Sigmoid colon (tissue), 7 donors: ENCODE measurements around the gene GLB1L3. TPM values are rescaled to one million over a fixed set of nuclear protein-coding genes. Genes with fewer than 3 reads are reported as not detected.
"Not testable (repeated sequence)": the region's sequence is repeated elsewhere in the genome, so short reads cannot be mapped to it uniquely, and the experiment has no call there.

ENCODE experiments used
- DNase-seq: peaks from one replicate; pipeline ENCODE4 v3.0.0-alpha.2; 2019
- H3K27ac ChIP-seq, 4 donors: fragments of 200-600 bp; sonication (generic); one replicate each; pipeline ENCODE4 v1.5.1; 2016 to 2019; ENCODE audit warnings: mild to moderate bottlenecking in 1 of 4
- H3K27me3 ChIP-seq, 3 donors: fragments of 200-600 bp; sonication (generic); one replicate each; pipeline ENCODE4 v1.5.1; 2019; ENCODE audit warnings: mild to moderate bottlenecking in 1 of 3
- H3K36me3 ChIP-seq, 4 donors: fragments of 200-600 bp; sonication (generic); one replicate each; pipeline ENCODE4 v1.5.1; 2016 to 2019
- H3K4me1 ChIP-seq, 4 donors: fragments of 200-600 bp; sonication (generic); one replicate each; pipeline ENCODE4 v1.5.1; 2017 to 2019
- H3K4me3 ChIP-seq, 4 donors: fragments of 200-600 bp; sonication (generic); one replicate each; pipeline ENCODE4 v1.5.1; 2017 to 2019; ENCODE audit warnings: mild to moderate bottlenecking in 2 of 4, moderate library complexity in 1 of 4
- H3K9me3 ChIP-seq, 4 donors: fragments of 200-600 bp in 3 of 4; sonication (generic) in 3 of 4; one replicate each; pipeline versions ENCODE4 v1.5.1 to v1.6.1; 2013 to 2019
- CTCF ChIP-seq, 4 experiments: fragments of 450-650 bp in 3 of 4; fragments of 200-600 bp in 1 of 4; IDR thresholded peaks; one replicate each; pipeline ENCODE4 v1.5.1; 2016 to 2019; ENCODE audit warnings: antibody characterized with exemption in 4 of 4, mild to moderate bottlenecking in 3 of 4, moderate library complexity in 2 of 4
- EP300 ChIP-seq, 4 donors: sonication (generic); formaldehyde crosslinking; IDR thresholded peaks; one replicate each; pipeline ENCODE4 v1.6.1; 2017; ENCODE audit warnings: antibody characterized with exemption in 4 of 4
- POLR2A ChIP-seq, 2 donors: fragments of 450-650 bp; IDR thresholded peaks; one replicate each; pipeline ENCODE4 v1.6.1; 2016; ENCODE audit warnings: antibody characterized with exemption in 2 of 2, mild to moderate bottlenecking in 2 of 2, moderate library complexity in 2 of 2
- POLR2AphosphoS5 ChIP-seq, 4 donors: sonication (generic); formaldehyde crosslinking; IDR thresholded peaks; one replicate each; pipeline ENCODE4 v1.6.1; 2017; ENCODE audit warnings: antibody characterized with exemption in 4 of 4
- WGBS, 2 donors: extraction: QIAGEN DNeasy Blood & Tissue Kit; methylation state at CpG; one replicate each; pipeline ENCODE4 v1.1.7; 2013; 5-methylcytosine and 5-hydroxymethylcytosine counted together
- intact Hi-C: fragments of 100-400 bp; cut with DNase I; formaldehyde crosslinking; loops from one replicate; pipeline ENCODE4 v1.15.1; 2023
- polyA plus RNA-seq, 3 donors: library from polyadenylated mRNA; stranded (reverse); fragments of 200-250 nt; gene quantifications; one replicate each; pipeline ENCODE4 v1.2.3, GENCODE V29; 2013
- total RNA-seq, 4 donors: library from RNA; depleted of rRNA; stranded (reverse); fragments of >200 nt; gene quantifications; one replicate each; pipeline ENCODE4 v1.1.0, GENCODE V29; 2016
- donor health status: healthy with polysubstance abuse.
- donor health status: Bipolar disorder and iron deficiency.
- donor health status: healthy.

GLB1L3 gene
- total and polyA plus RNA-seq, 7 donors, result 0.25 to 8.9 (median 1.1) TPM; not detected in 2

- intact Hi-C loops, result no loop called here
- DNase-seq, result no peak
- H3K4me3 ChIP-seq, result no peak overlapping the region
- no peaks in the 10 kb centered on the region for H3K9me3 ChIP-seq
- no peaks in the 10 kb centered on the region for H3K4me1 ChIP-seq
- H3K36me3 ChIP-seq, result no peaks in the 10 kb centered on the region
- H3K27me3 ChIP-seq, result peaks cover 0 to 2% (median 0%) of the 10 kb centered on the region in 3 donors
- TF ChIP-seq POLR2A (IDR thresholded peaks at IDR 0.05) (no peak), CTCF (IDR thresholded peaks at IDR 0.05) (no peak), EP300 (IDR thresholded peaks at IDR 0.05) (no peak), POLR2AphosphoS5 (IDR thresholded peaks at IDR 0.05) (no peak)
- H3K27ac ChIP-seq, result no peak overlapping the region
- WGBS, 2 donors, result 83 to 88% methylated on average over 16 of the region's 16 CpGs
Observed at GRCh38 chr11:134283461-134284230, 7.5 kb downstream of the GLB1L3 start.

- DNase-seq, H3K4me3 ChIP-seq, H3K27me3 ChIP-seq, intact Hi-C loops, H3K4me1 ChIP-seq, H3K36me3 ChIP-seq, H3K27ac ChIP-seq, H3K9me3 ChIP-seq: not testable (repeated sequence)
- WGBS, 2 donors, result 86 to 93% methylated on average over 5 of the region's 5 CpGs
Observed at GRCh38 chr11:134284349-134284748, 8.2 kb downstream of the GLB1L3 start.

GRCh38 chr11:134287561-134287960 lies 11.4 kb downstream of the GLB1L3 start:
- TF ChIP-seq EP300 (IDR thresholded peaks at IDR 0.05) (no peak), CTCF (IDR thresholded peaks at IDR 0.05) (no peak), POLR2A (IDR thresholded peaks at IDR 0.05) (no peak), POLR2AphosphoS5 (IDR thresholded peaks at IDR 0.05) (no peak)
- DNase-seq, result no peak
- no peaks in the 10 kb centered on the region for H3K9me3 ChIP-seq
- 88 to 91% methylated on average over 12 of the region's 12 CpGs for WGBS, 2 donors
- H3K4me3 ChIP-seq, result no peak overlapping the region
- intact Hi-C loops, result no loop called here
- H3K27ac ChIP-seq, result no peak overlapping the region
- H3K27me3 ChIP-seq, result no peaks in the 10 kb centered on the region
- H3K36me3 ChIP-seq, result no peaks in the 10 kb centered on the region
- no peaks in the 10 kb centered on the region for H3K4me1 ChIP-seq

GRCh38 chr11:134288486-134288885 lies 12.3 kb downstream of the GLB1L3 start:
- TF ChIP-seq POLR2AphosphoS5 (IDR thresholded peaks at IDR 0.05) (no peak), EP300 (IDR thresholded peaks at IDR 0.05) (no peak), CTCF (IDR thresholded peaks at IDR 0.05) (no peak), POLR2A (IDR thresholded peaks at IDR 0.05) (no peak)
- H3K36me3 ChIP-seq, result no peaks in the 10 kb centered on the region
- H3K4me3 ChIP-seq, result no peak overlapping the region
- no peaks in the 10 kb centered on the region for H3K4me1 ChIP-seq
- no peak for DNase-seq
- H3K27ac ChIP-seq, result no peak overlapping the region
- no peaks in the 10 kb centered on the region for H3K27me3 ChIP-seq
- H3K9me3 ChIP-seq, result no peaks in the 10 kb centered on the region
- intact Hi-C loops, result no loop called here
- 91 to 93% methylated on average over 13 of the region's 13 CpGs for WGBS, 2 donors

GRCh38 chr11:134289167-134289566 lies 13.0 kb downstream of the GLB1L3 start:
- 78% methylated on average over 4 of the region's 4 CpGs for WGBS, 2 donors
- no peaks in the 10 kb centered on the region for H3K4me1 ChIP-seq
- H3K27me3 ChIP-seq, result no peaks in the 10 kb centered on the region
- intact Hi-C loops, result no loop called here
- TF ChIP-seq POLR2A (IDR thresholded peaks at IDR 0.05) (no peak), CTCF (IDR thresholded peaks at IDR 0.05) (no peak), EP300 (IDR thresholded peaks at IDR 0.05) (no peak)
- no peak overlapping the region for H3K27ac ChIP-seq
- no peaks in the 10 kb centered on the region for H3K9me3 ChIP-seq
- H3K4me3 ChIP-seq, result no peak overlapping the region
- no peak for DNase-seq
- no peaks in the 10 kb centered on the region for H3K36me3 ChIP-seq
